HepG2 (cell line): ENCODE measurements around the gene RANBP3. TPM values are rescaled to one million over a fixed set of nuclear protein-coding genes. Genes with fewer than 3 reads are reported as not detected.

Experiments
- AGO1 ChIP-seq: fragments of 200-400 bp; formaldehyde crosslinking; IDR thresholded peaks from 2 replicates; pipeline ENCODE4 v1.6.1; 2017; ENCODE audit warnings: mild to moderate bottlenecking, low read depth, low read length, moderate library complexity; ENCODE audit not compliant: poor library complexity, severe bottlenecking
- CHD2 ChIP-seq: IDR thresholded peaks from 2 replicates; pipeline ENCODE4 v1.6.1; 2011; ENCODE audit warnings: low read depth, low read length, improper control_type of control experiment
- HHEX ChIP-seq: IDR thresholded peaks from 2 replicates; pipeline ENCODE4 v1.6.1; 2016; ENCODE audit warnings: control low read depth
- JARID2 ChIP-seq: sonication (generic); formaldehyde crosslinking; IDR thresholded peaks from 2 replicates; pipeline ENCODE4 v1.8.1; 2023; ENCODE audit warnings: missing genetic modification reagents, inconsistent platforms; ENCODE audit not compliant: insufficient replicate concordance
- JDP2 ChIP-seq: sonication (generic); formaldehyde crosslinking; IDR thresholded peaks from 2 replicates; pipeline ENCODE4 v1.8.1; 2022; ENCODE audit warnings: missing genetic modification reagents, borderline replicate concordance
- MYC ChIP-seq: sonication (generic); formaldehyde crosslinking; IDR thresholded peaks from 2 replicates; pipeline ENCODE4 v1.9.0; 2021; ENCODE audit warnings: missing genetic modification reagents, borderline replicate concordance
- NCOA1 ChIP-seq: sonication (generic); formaldehyde crosslinking; IDR thresholded peaks from 2 replicates; pipeline ENCODE4 v1.9.0; 2021; ENCODE audit warnings: missing genetic modification reagents
- NKX3-1 ChIP-seq: sonication (generic); formaldehyde crosslinking; IDR thresholded peaks from 2 replicates; pipeline ENCODE4 v1.5.0; 2020; ENCODE audit warnings: missing genetic modification reagents
- PAWR ChIP-seq: sonication (generic); formaldehyde crosslinking; IDR thresholded peaks from 2 replicates; pipeline ENCODE4 v1.4.0; 2020; ENCODE audit warnings: missing genetic modification reagents, mild to moderate bottlenecking, borderline replicate concordance
- POGK ChIP-seq: sonication (generic); formaldehyde crosslinking; conservative IDR thresholded peaks from 2 replicates; pipeline ENCODE4 v1.8.0; 2022; ENCODE audit warnings: mild to moderate bottlenecking, moderate library complexity, missing genetic modification reagents
- SATB2 ChIP-seq: sonication (generic); formaldehyde crosslinking; IDR thresholded peaks from 2 replicates; pipeline ENCODE4 v1.5.0; 2020; ENCODE audit warnings: missing genetic modification reagents
- SIN3A ChIP-seq: IDR thresholded peaks from 2 replicates; pipeline ENCODE4 v1.6.1; 2011; ENCODE audit warnings: low read depth, mild to moderate bottlenecking, control low read depth, low read length, borderline replicate concordance
- TERF1 ChIP-seq: sonication (generic); formaldehyde crosslinking; IDR thresholded peaks from 2 replicates; pipeline ENCODE4 v1.8.0; 2022; ENCODE audit warnings: mild to moderate bottlenecking, missing genetic modification reagents, moderate library complexity
- ZBTB21 ChIP-seq: sonication (generic); formaldehyde crosslinking; IDR thresholded peaks from 2 replicates; pipeline ENCODE4 v1.4.0; 2020; ENCODE audit warnings: missing genetic modification reagents
- ZBTB49 ChIP-seq: sonication (generic); formaldehyde crosslinking; IDR thresholded peaks from 2 replicates; pipeline ENCODE4 v1.4.0; 2020; ENCODE audit warnings: missing genetic modification reagents, borderline replicate concordance
- ZBTB7B ChIP-seq: sonication (generic); formaldehyde crosslinking; IDR thresholded peaks from 2 replicates; pipeline ENCODE4 v1.4.0; 2020; ENCODE audit warnings: missing genetic modification reagents
- ZFP91 ChIP-seq: sonication (generic); formaldehyde crosslinking; IDR thresholded peaks from 2 replicates; pipeline ENCODE4 v1.9.0; 2022; ENCODE audit warnings: missing genetic modification reagents, mild to moderate bottlenecking, borderline replicate concordance
- ZNF138 ChIP-seq: sonication (generic); formaldehyde crosslinking; IDR thresholded peaks from 2 replicates; pipeline ENCODE4 v1.5.0; 2020; ENCODE audit warnings: mild to moderate bottlenecking, low read depth, missing genetic modification reagents
- ZNF207 ChIP-seq: fragments of 450-650 bp; IDR thresholded peaks from 2 replicates; pipeline ENCODE4 v1.6.1; 2016; ENCODE audit warnings: antibody characterized with exemption, borderline replicate concordance
- ZNF224 ChIP-seq: sonication (generic); formaldehyde crosslinking; IDR thresholded peaks from 2 replicates; pipeline ENCODE4 v1.5.0; 2020; ENCODE audit warnings: mild to moderate bottlenecking, missing genetic modification reagents
- ZNF225 ChIP-seq: sonication (generic); formaldehyde crosslinking; IDR thresholded peaks from 2 replicates; pipeline ENCODE4 v1.4.0; 2020; ENCODE audit warnings: mild to moderate bottlenecking, missing genetic modification reagents
- ZNF326 ChIP-seq: sonication (generic); formaldehyde crosslinking; IDR thresholded peaks from 2 replicates; pipeline ENCODE4 v1.4.0; 2020; ENCODE audit warnings: missing genetic modification reagents, borderline replicate concordance
- ZNF615 ChIP-seq: sonication (generic); formaldehyde crosslinking; IDR thresholded peaks from 2 replicates; pipeline ENCODE4 v1.5.0; 2020; ENCODE audit warnings: mild to moderate bottlenecking, missing genetic modification reagents, borderline replicate concordance
- ZNF75D ChIP-seq: sonication (generic); formaldehyde crosslinking; IDR thresholded peaks from 2 replicates; pipeline ENCODE4 v1.8.1; 2023; ENCODE audit warnings: missing genetic modification reagents, mild to moderate bottlenecking, borderline replicate concordance
- ZNF768 ChIP-seq: sonication (generic); formaldehyde crosslinking; IDR thresholded peaks from 2 replicates; pipeline ENCODE4 v1.4.0; 2020; ENCODE audit warnings: missing genetic modification reagents
- polyA plus RNA-seq, 8 experiments: library from polyadenylated mRNA; depleted of rRNA in 3 of 8; stranded (reverse) in 7 of 8; unstranded in 1 of 8; fragments of >200 nt; fragmentation: Illumina TruSeq in 4 of 8; extraction: Trizol in 4 of 8; gene quantifications; 2 replicates each; pipeline versions ENCODE4 v1.2.1 to v1.2.3, GENCODE V29; 2011 to 2016; ENCODE audit warnings: low read depth in 4 of 8, missing spikeins in 1 of 8, mixed read lengths in 1 of 8; ENCODE audit not compliant: insufficient read depth in 1 of 8
- total RNA-seq, 5 experiments: library from RNA; depleted of rRNA; stranded (reverse); fragments of >200 nt; fragmentation: Illumina TruSeq; extraction: Trizol; gene quantifications; 2 replicates each; pipeline ENCODE4 v1.2.3, GENCODE V29; 2016; ENCODE audit warnings: low read depth in 1 of 5

Gene RANBP3
- total and polyA plus RNA-seq, 2 of the 13 experiments (the other 11 are each of a cell fraction or from before 2014, with no cell fraction given), result 39.5 to 149 TPM

GRCh38 chr19:5880604-5881078 is 97.3 kb downstream of the RANBP3 start (continued):
- TF ChIP-seq ZNF768 (CRISPR knock-in tag) (no peak), MYC (CRISPR knock-in tag) (peak; percentile 46; the same call in 1 of the 2 replicates), ZNF224 (no peak), ZNF326 (CRISPR knock-in tag) (no peak), ZBTB49 (no peak), HHEX (CRISPR knock-in tag) (no peak), AGO1 (no peak), JARID2 (no peak), SIN3A (no peak), JDP2 (CRISPR knock-in tag) (no peak), CHD2 (peak; percentile 13; the same call in 1 of the 2 replicates), ZNF138 (CRISPR knock-in tag) (no peak), ZFP91 (CRISPR knock-in tag) (peak; percentile 64; the same call in 1 of the 2 replicates), ZBTB7B (CRISPR knock-in tag) (peak; percentile 39; the same call in 1 of the 2 replicates), ZNF75D (CRISPR knock-in tag) (no peak), ZNF207 (no peak), SATB2 (no peak), NKX3-1 (peak; percentile 59; the same call in 1 of the 2 replicates), ZNF225 (CRISPR knock-in tag) (no peak), PAWR (CRISPR knock-in tag) (no peak), NCOA1 (CRISPR knock-in tag) (peak; percentile 88; the same call in 1 of the 2 replicates), ZNF615 (CRISPR knock-in tag) (no peak), ZBTB21 (CRISPR knock-in tag) (no peak), POGK (CRISPR knock-in tag) (no peak; the same call in 1 of the 2 replicates), TERF1 (no peak)
